CD4-positive, alpha-beta memory T cell (primary cell): ENCODE results near the gene HMG20B. TPM values are rescaled to one million over a fixed set of nuclear protein-coding genes. Genes with fewer than 3 reads are reported as not detected.
"Not testable (repeated sequence)": the region's sequence is repeated elsewhere in the genome, so short reads cannot be mapped to it uniquely, and the experiment has no call there.

Experiments
- CTCF ChIA-PET: fragments of 350-600 bp; sonication (Branson Sonifier 250); formaldehyde crosslinking; loops from one replicate; lab custom pipeline; 2021; ENCODE audit warnings: inconsistent platforms; ENCODE audit not compliant: partially characterized antibody; lab: Charles Lee
- POLR2A ChIA-PET: fragments of 350-600 bp; sonication (Branson Sonifier 250); formaldehyde crosslinking; loops from one replicate; lab custom pipeline; 2021; ENCODE audit not compliant: partially characterized antibody; lab: Charles Lee
- DNase-seq, 5 donors: peaks; one replicate each; pipeline versions ENCODE4 v3.0.0 to v3.0.0-alpha.2; 2020 to 2022; ENCODE audit warnings: mixed read lengths in 1 of 5
- H3K27ac ChIP-seq: one replicate; pipeline ENCODE4 v1.7.0; 2013; ENCODE audit warnings: low read depth, low read length
- H3K27me3 ChIP-seq: 2 replicates; pipeline ENCODE4 v1.7.0; 2013; ENCODE audit warnings: mild to moderate bottlenecking, low read length, moderate library complexity; ENCODE audit not compliant: insufficient read depth
- H3K36me3 ChIP-seq: 2 replicates; pipeline ENCODE4 v1.7.0; 2013; ENCODE audit warnings: mild to moderate bottlenecking, low read length, moderate library complexity; ENCODE audit not compliant: insufficient read depth
- H3K4me1 ChIP-seq: 2 replicates; pipeline ENCODE4 v1.7.0; 2013; ENCODE audit warnings: mild to moderate bottlenecking, low read length, moderate library complexity; ENCODE audit not compliant: insufficient read depth
- H3K4me3 ChIP-seq, 2 donors: one replicate each; pipeline ENCODE4 v1.7.0; 2013; ENCODE audit warnings: low read length in 2 of 2, mild to moderate bottlenecking in 1 of 2
- H3K9me3 ChIP-seq, 2 donors: one replicate each; pipeline ENCODE4 v1.7.0; 2013; ENCODE audit warnings: low read length in 2 of 2, control low read depth in 1 of 2; ENCODE audit not compliant: control insufficient read depth in 1 of 2
- H3K27ac Mint-ChIP-seq, 7 donors: one replicate each; pipeline ENCODE4 v1.8.0; 2020 to 2021; ENCODE audit warnings: mixed read lengths in 7 of 7, mild to moderate bottlenecking in 6 of 7, inconsistent platforms in 3 of 7, moderate library complexity in 3 of 7
- H3K27me3 Mint-ChIP-seq, 2 donors: one replicate each; pipeline ENCODE4 v1.8.0; 2020 to 2021; ENCODE audit warnings: mixed read lengths in 2 of 2
- H3K36me3 Mint-ChIP-seq, 2 donors: one replicate each; pipeline ENCODE4 v1.8.0; 2020 to 2021; ENCODE audit warnings: mixed read lengths in 2 of 2, inconsistent platforms in 1 of 2, mild to moderate bottlenecking in 1 of 2
- H3K4me1 Mint-ChIP-seq, 4 donors: one replicate each; pipeline ENCODE4 v1.8.0; 2020 to 2021; ENCODE audit warnings: mixed read lengths in 4 of 4, mild to moderate bottlenecking in 1 of 4
- H3K4me3 Mint-ChIP-seq, 8 donors: one replicate each; pipeline ENCODE4 v1.8.0; 2020 to 2021; ENCODE audit warnings: mixed read lengths in 8 of 8, mild to moderate bottlenecking in 7 of 8, moderate library complexity in 6 of 8, inconsistent platforms in 3 of 8
- H3K9me3 Mint-ChIP-seq, 8 donors: one replicate each; pipeline ENCODE4 v1.8.0; 2020 to 2021; ENCODE audit warnings: mixed read lengths in 8 of 8, mild to moderate bottlenecking in 5 of 8, inconsistent platforms in 3 of 8, moderate library complexity in 1 of 8
- intact Hi-C: fragments of 100-400 bp; cut with micrococcal nuclease; formaldehyde crosslinking; loops from one replicate; pipeline ENCODE4 v1.15.1; 2023
- polyA plus RNA-seq, 2 donors: library from polyadenylated mRNA; unstranded; fragments of 300-500 nt; fragmentation: Illumina TruSeq; gene quantifications; one replicate each; pipeline ENCODE4 v1.2.3, GENCODE V29; 2021
- total RNA-seq, 2 experiments: library from RNA; stranded (reverse); gene quantifications; one replicate each; pipeline ENCODE4 v1.2.3, GENCODE V29; 2021

The HMG20B gene
- total and polyA plus RNA-seq, 4 experiments from 2014 or later = 42.4 to 51.6 (median 45.6) TPM

GRCh38 chr19:3556423-3556977, 16.2 kb upstream of the HMG20B start:
- POLR2A ChIA-PET = interaction anchor here (0.7 to 7.2 kb wide), 20 partner anchors 9 to 690 kb away, joined by 3 to 54 read pairs (median 6); partner anchors contain the start of genes DOHH, FZR1, GIPC3 and HMG20B
- peaks cover 0 to 3% (median 0%) of the 10 kb centered on the region in 8 donors for H3K9me3 Mint-ChIP-seq

DNA sequence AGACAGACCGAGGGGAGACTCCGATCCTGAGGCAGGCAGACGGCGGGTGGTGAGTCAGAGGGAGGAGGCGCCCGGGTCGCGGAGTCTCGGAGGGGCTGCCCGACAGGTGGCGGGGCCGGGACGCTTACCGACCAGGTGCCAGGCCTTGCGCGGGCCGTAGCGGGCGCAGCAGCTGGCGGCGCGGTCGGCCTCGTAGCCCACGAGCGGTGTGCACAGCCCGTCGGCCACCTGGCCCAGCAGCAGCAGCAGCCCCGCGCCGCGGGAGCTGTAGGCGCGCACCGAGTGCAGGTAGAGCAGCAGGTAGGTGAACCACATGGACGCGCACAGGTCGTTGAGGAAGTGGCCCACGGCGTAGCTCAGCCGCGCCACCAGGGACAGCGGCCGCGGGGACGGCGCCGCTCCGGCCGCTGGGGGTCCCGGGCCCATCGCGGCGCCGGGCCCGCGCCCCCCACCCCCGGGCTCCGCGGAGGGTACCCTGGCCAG, 15.7 kb upstream of the HMG20B start:
- peaks cover 0 to 3% (median 0%) of the 10 kb centered on the region in 8 donors for H3K9me3 Mint-ChIP-seq
- H3K4me1 Mint-ChIP-seq = peaks cover 21 to 45% (median 32%) of the 10 kb centered on the region in 4 donors
- H3K27ac ChIP-seq = peak overlapping the region; percentile 74
- ChIA-PET CTCF (interaction anchor here (0.6 to 4.3 kb wide), 6 partner anchors 9 to 28 kb away, joined by 3 to 49 read pairs (median 4); partner anchors contain the start of gene GIPC3), POLR2A (interaction anchor here (0.7 to 7.2 kb wide), 19 partner anchors 9 to 690 kb away, joined by 3 to 54 read pairs (median 6); partner anchors contain the start of genes DOHH, GIPC3, HMG20B and TEKTIP1)
- peak overlapping the region; percentile 92 to 99 (median 97) for H3K27ac Mint-ChIP-seq
- no peaks in the 10 kb centered on the region for H3K9me3 ChIP-seq
- DNase-seq = peak; percentile 53 to 85 (median 59)
- H3K4me3 ChIP-seq = peak overlapping the region; percentile 73 to 81
- H3K36me3 ChIP-seq = no peaks in the 10 kb centered on the region
- peaks cover 0 to 1% of the 10 kb centered on the region in 2 donors for H3K27me3 Mint-ChIP-seq
- H3K4me1 ChIP-seq = peaks cover 49% of the 10 kb centered on the region
- no peaks in the 10 kb centered on the region for H3K27me3 ChIP-seq
- intact Hi-C loops = loop anchor here (1.0 kb wide), 2 partner anchors 15 to 70 kb away; partner anchors contain the start of gene HMG20B
- H3K36me3 Mint-ChIP-seq = peaks cover 0 to 10% of the 10 kb centered on the region in 2 donors
- peak overlapping the region; percentile 92 to 99 (median 96) for H3K4me3 Mint-ChIP-seq

More at GRCh38 chr19:3556423-3556977, 16.2 kb upstream of the HMG20B start:
- Histone ChIP-seq H3K27me3 (no peaks in the 10 kb centered on the region), H3K4me1 (peaks cover 53% of the 10 kb centered on the region), H3K27ac (peak overlapping the region; percentile 74), H3K9me3 (no peaks in the 10 kb centered on the region), H3K36me3 (no peaks in the 10 kb centered on the region), H3K4me3 (peak overlapping the region; percentile 73 to 81)
- intact Hi-C loops = no loop called here
- Mint-ChIP-seq H3K27ac (peak overlapping the region; percentile 92 to 99 (median 97)), H3K4me1 (peaks cover 23 to 45% (median 36%) of the 10 kb centered on the region in 4 donors), H3K4me3 (peak overlapping the region; percentile 92 to 99 (median 96)), H3K27me3 (peaks cover 0 to 1% of the 10 kb centered on the region in 2 donors), H3K36me3 (peaks cover 0 to 12% of the 10 kb centered on the region in 2 donors)
- DNase-seq = no peak
- CTCF ChIA-PET = interaction anchor here (0.6 to 4.3 kb wide), 5 partner anchors 10 to 29 kb away, joined by 3 to 49 read pairs (median 5); partner anchors contain the start of gene GIPC3

DNA sequence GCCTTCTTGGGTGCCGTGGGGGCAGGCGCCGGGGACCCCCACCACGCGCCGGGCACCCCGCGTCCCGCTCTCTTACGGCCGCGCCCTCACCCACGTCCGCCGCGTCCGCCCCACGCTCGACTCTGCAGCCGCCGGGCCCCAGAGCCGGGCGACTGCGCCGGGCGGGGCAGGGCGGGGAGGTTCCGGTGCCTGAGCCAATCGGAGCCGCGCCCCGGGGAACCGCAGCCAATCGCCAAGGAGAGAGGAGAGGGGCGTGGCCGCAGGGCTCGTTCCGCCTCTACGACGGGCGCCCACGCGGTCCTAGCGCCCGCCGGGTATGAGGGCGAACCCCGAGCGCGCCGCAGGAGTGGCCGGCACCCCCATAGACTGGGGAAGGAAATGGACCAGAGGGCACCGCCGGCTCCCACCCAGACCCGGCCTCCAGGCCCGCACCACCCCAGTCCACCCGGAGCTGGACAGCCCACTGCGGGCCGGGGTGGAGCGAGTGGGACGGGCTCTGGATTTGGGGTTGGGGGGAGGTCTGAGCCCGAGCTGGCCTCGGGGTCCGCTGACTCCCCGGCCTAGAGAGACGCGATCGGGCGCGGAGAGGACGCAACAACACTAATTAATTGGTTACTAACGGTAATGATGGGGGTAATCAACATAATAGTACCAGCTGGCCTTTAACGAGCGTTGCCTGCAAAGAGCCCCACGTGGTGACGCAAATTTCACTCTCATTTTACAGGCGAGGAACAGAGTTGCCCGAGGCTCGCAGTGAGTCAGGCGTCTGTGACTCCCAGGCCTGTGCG, 15.1 kb upstream of the HMG20B start, which contains the start of gene MFSD12:
TSS of gene MFSD12 (minus strand) at position 126 of the 788 bp plus-strand sequence. CDS start 183 bp downstream, outside the sequence.
- Mint-ChIP-seq H3K4me3 (peak within 1 kb of the TSS; percentile 92 to 99 (median 96)), H3K36me3 (peaks cover 0 to 10% of the 10 kb centered on the region in 2 donors), H3K9me3 (peaks cover 0 to 3% (median 0%) of the 10 kb centered on the region in 8 donors), H3K27me3 (peaks cover 0 to 1% of the 10 kb centered on the region in 2 donors), H3K4me1 (peaks cover 21 to 42% (median 32%) of the 10 kb centered on the region in 4 donors), H3K27ac (peak within 1 kb of the TSS; percentile 92 to 99 (median 97))
- CTCF ChIA-PET = interaction anchor here (1.1 to 4.3 kb wide), 5 partner anchors 12 to 28 kb away, joined by 3 to 49 read pairs (median 5); partner anchors contain the start of gene GIPC3
- H3K36me3 ChIP-seq = no peaks in the 10 kb centered on the region
- peak within 1 kb of the TSS; percentile 74 for H3K27ac ChIP-seq
- no peaks in the 10 kb centered on the region for H3K27me3 ChIP-seq
- peak within 1 kb of the TSS; percentile 81 to 84 for H3K4me3 ChIP-seq
- DNase-seq = peak; percentile 90 to 94 (median 93)
- peaks cover 47% of the 10 kb centered on the region for H3K4me1 ChIP-seq
- H3K9me3 ChIP-seq = no peaks in the 10 kb centered on the region
- intact Hi-C loops = loop anchor here (1.0 kb wide), 2 partner anchors 15 to 70 kb away; partner anchors contain the start of gene HMG20B
- POLR2A ChIA-PET = interaction anchor here (0.6 to 7.2 kb wide), 22 partner anchors 10 to 689 kb away, joined by 3 to 54 read pairs (median 4); partner anchors contain the start of genes FZR1, GIPC3, HMG20B and TEKTIP1

GRCh38 chr19:3563709-3564524, 8.8 kb upstream of the HMG20B start:
- ChIA-PET CTCF (no interaction called here), POLR2A (interaction anchor here (1.1 kb wide), 1 partner anchor 10 kb away, joined by 4 read pairs; no protein-coding TSS in a partner anchor)
- peaks cover 0 to 2% (median 0%) of the 10 kb centered on the region in 8 donors for H3K9me3 Mint-ChIP-seq
- no peaks in the 10 kb centered on the region for H3K36me3 ChIP-seq
- no peak overlapping the region for H3K4me3 Mint-ChIP-seq
- intact Hi-C loops = no loop called here
- H3K9me3 ChIP-seq = no peaks in the 10 kb centered on the region
- H3K27me3 ChIP-seq = no peaks in the 10 kb centered on the region
- no peak for DNase-seq
- H3K27ac ChIP-seq = no peak overlapping the region
- no peak overlapping the region for H3K4me3 ChIP-seq
- no peaks in the 10 kb centered on the region for H3K27me3 Mint-ChIP-seq
- no peaks in the 10 kb centered on the region for H3K36me3 Mint-ChIP-seq
- no peaks in the 10 kb centered on the region for H3K4me1 Mint-ChIP-seq
- H3K4me1 ChIP-seq = no peaks in the 10 kb centered on the region
- H3K27ac Mint-ChIP-seq = peak overlapping the region in 1 of 7 donors; percentile 60

GRCh38 chr19:3565139-3565538, 7.6 kb upstream of the HMG20B start:
- H3K27me3 Mint-ChIP-seq = no peaks in the 10 kb centered on the region
- H3K4me3 Mint-ChIP-seq = no peak overlapping the region
- H3K4me1 Mint-ChIP-seq = no peaks in the 10 kb centered on the region
- no peaks in the 10 kb centered on the region for H3K36me3 Mint-ChIP-seq
- H3K4me3 ChIP-seq = no peak overlapping the region
- H3K9me3 Mint-ChIP-seq = peaks cover 0 to 2% (median 0%) of the 10 kb centered on the region in 8 donors
- H3K27me3 ChIP-seq = no peaks in the 10 kb centered on the region
- CTCF ChIA-PET = interaction anchor here (0.7 to 1.3 kb wide), 2 partner anchors 20 to 196 kb away, joined by 3 read pairs; no protein-coding TSS in a partner anchor
- no peaks in the 10 kb centered on the region for H3K9me3 ChIP-seq
- H3K27ac ChIP-seq = no peak overlapping the region
- H3K27ac Mint-ChIP-seq = no peak overlapping the region
- DNase-seq = no peak
- H3K4me1 ChIP-seq = no peaks in the 10 kb centered on the region
- POLR2A ChIA-PET = no interaction called here
- no peaks in the 10 kb centered on the region for H3K36me3 ChIP-seq
- intact Hi-C loops = no loop called here

GRCh38 chr19:3570042-3570441, 2.7 kb upstream of the HMG20B start:
- not testable (repeated sequence) for H3K36me3 Mint-ChIP-seq, H3K27ac Mint-ChIP-seq, H3K36me3 ChIP-seq, H3K27me3 Mint-ChIP-seq, H3K27me3 ChIP-seq, H3K4me3 Mint-ChIP-seq, H3K9me3 ChIP-seq, H3K27ac ChIP-seq, H3K9me3 Mint-ChIP-seq, DNase-seq, H3K4me3 ChIP-seq
- H3K4me1 Mint-ChIP-seq = peaks cover 3 to 19% (median 15%) of the 10 kb centered on the region in 4 donors
- H3K4me1 ChIP-seq = peaks cover 15% of the 10 kb centered on the region
- POLR2A ChIA-PET = interaction anchor here (5.8 kb wide), 1 partner anchor 13 kb away, joined by 54 read pairs; the partner anchor contains the start of gene MFSD12
- intact Hi-C loops = loop anchor here (5.0 to 10.0 kb wide), 3 partner anchors 63 to 495 kb away; partner anchors contain the start of genes FZR1 and ZBTB7A
- CTCF ChIA-PET = interaction anchor here (1.1 to 1.5 kb wide), 2 partner anchors 13 to 15 kb away, joined by 3 to 8 read pairs; partner anchors contain the start of genes GIPC3 and MFSD12
